Spleen (tissue), 7 donors: ENCODE data around the gene MEX3D.

ENCODE experiments used
- CTCF ChIP-seq, 11 experiments: fragments of 200-600 bp in 7 of 11; fragments of 450-650 bp in 4 of 11; sonication (generic) in 4 of 11; IDR thresholded peaks in 8 of 11; conservative IDR thresholded peaks in 3 of 11; 1 replicate in 7 of 11; 2 replicates in 4 of 11; pipeline versions ENCODE4 v1.4.0 to v1.8.0; 2016 to 2021; ENCODE audit warnings: antibody characterized with exemption in 11 of 11, inconsistent platforms in 4 of 11, mild to moderate bottlenecking in 1 of 11
- POLR2A ChIP-seq, 3 donors: fragments of 450-650 bp; IDR thresholded peaks; one replicate each; pipeline ENCODE4 v1.5.1; 2017; ENCODE audit warnings: antibody characterized with exemption in 3 of 3, mild to moderate bottlenecking in 1 of 3
- POLR2AphosphoS5 ChIP-seq, 3 donors: sonication (generic); formaldehyde crosslinking; IDR thresholded peaks; one replicate each; pipeline ENCODE4 v1.5.1; 2017; ENCODE audit warnings: antibody characterized with exemption in 3 of 3
- donor health status: DM: no; HTN: no; CAD: no; lungs with moderate emphysema.
- donor health status: DM: no; HTN: no; CAD: no.
- donor health status: DM: no; HTN: no; CAD: no.

- TF ChIP-seq POLR2A (IDR thresholded peaks at IDR 0.05) = no peak
- TF ChIP-seq CTCF (IDR thresholded peaks at IDR 0.05 in 8 of 11, conservative IDR thresholded peaks at IDR 0.05 in 3 of 11) = no peak
- TF ChIP-seq POLR2AphosphoS5 (IDR thresholded peaks at IDR 0.05) = peak in 1 of 3 donors; percentile 46
Observed at GRCh38 chr19:1612114-1613086, 44.3 kb upstream of the MEX3D start.
